Osteocyte (in vitro differentiated cells): ENCODE results near the gene DDA1. TPM values are rescaled to one million over a fixed set of nuclear protein-coding genes. Genes with fewer than 3 reads are reported as not detected.

Experiments
- DNase-seq: peaks from one replicate; pipeline ENCODE4 v3.0.0; 2021; ENCODE audit warnings: mixed read lengths; ENCODE audit not compliant: unreplicated experiment; ENCODE audit errors: extremely low spot score
- H3K27ac Mint-ChIP-seq: one replicate; pipeline ENCODE4 v1.8.0; 2021; ENCODE audit warnings: mild to moderate bottlenecking, mixed read lengths; ENCODE audit not compliant: unreplicated experiment
- H3K27me3 Mint-ChIP-seq: one replicate; pipeline ENCODE4 v1.8.0; 2021; ENCODE audit warnings: mixed read lengths; ENCODE audit not compliant: unreplicated experiment
- H3K36me3 Mint-ChIP-seq: one replicate; pipeline ENCODE4 v1.8.0; 2021; ENCODE audit warnings: mixed read lengths; ENCODE audit not compliant: unreplicated experiment
- H3K4me1 Mint-ChIP-seq: one replicate; pipeline ENCODE4 v1.8.0; 2021; ENCODE audit warnings: mixed read lengths; ENCODE audit not compliant: unreplicated experiment
- H3K4me3 Mint-ChIP-seq: one replicate; pipeline ENCODE4 v1.8.0; 2021; ENCODE audit warnings: mild to moderate bottlenecking, moderate library complexity, mixed read lengths; ENCODE audit not compliant: unreplicated experiment
- H3K9me3 Mint-ChIP-seq: one replicate; pipeline ENCODE4 v1.8.0; 2021; ENCODE audit warnings: mixed read lengths; ENCODE audit not compliant: unreplicated experiment
- CTCF ChIP-seq: fragments of 200-600 bp; sonication (generic); IDR thresholded peaks from 2 replicates; pipeline ENCODE4 v1.5.0; 2021; ENCODE audit warnings: antibody characterized with exemption, mild to moderate bottlenecking, moderate library complexity
- total RNA-seq: library from RNA; stranded (reverse); gene quantifications from 2 replicates; pipeline ENCODE4 v1.2.1, GENCODE V29; 2021

Gene DDA1
- total RNA-seq, 1 donor from 2014 or later: 50.0 TPM

GRCh38 chr19:17332360-17332676 lies 23.0 kb downstream of the DDA1 start:
- Mint-ChIP-seq H3K4me1 (peaks cover 17% of the 10 kb centered on the region), H3K27ac (no peak overlapping the region), H3K36me3 (no peaks in the 10 kb centered on the region), H3K4me3 (no peak overlapping the region), H3K9me3 (no peaks in the 10 kb centered on the region), H3K27me3 (no peaks in the 10 kb centered on the region)
- no peak for TF ChIP-seq CTCF
- DNase-seq: no peak

GRCh38 chr19:17332677-17333581 lies 23.6 kb downstream of the DDA1 start:
- no peak for DNase-seq
- Mint-ChIP-seq H3K4me3 (peak overlapping the region; percentile 40), H3K27ac (no peak overlapping the region), H3K36me3 (no peaks in the 10 kb centered on the region), H3K9me3 (no peaks in the 10 kb centered on the region), H3K27me3 (no peaks in the 10 kb centered on the region), H3K4me1 (peaks cover 19% of the 10 kb centered on the region)
- no peak for TF ChIP-seq CTCF

- Mint-ChIP-seq H3K4me1 (peaks cover 23% of the 10 kb centered on the region), H3K4me3 (peak overlapping the region; percentile 86), H3K9me3 (no peaks in the 10 kb centered on the region), H3K36me3 (no peaks in the 10 kb centered on the region), H3K27ac (peak overlapping the region; percentile 68), H3K27me3 (no peaks in the 10 kb centered on the region)
- TF ChIP-seq CTCF: no peak
- no peak for DNase-seq
Measured at GRCh38 chr19:17333611-17334413, 24.4 kb downstream of the DDA1 start.

GRCh38 chr19:17334414-17335409 lies 25.3 kb downstream of the DDA1 start, which contains the start of gene ANO8:
TSS of gene ANO8 (minus strand) at chr19:17334855. CDS start at chr19:17334670, 185 bp downstream.
- no peaks in the 10 kb centered on the region for H3K9me3 Mint-ChIP-seq
- peak; percentile 96 for DNase-seq
- H3K4me1 Mint-ChIP-seq: peaks cover 23% of the 10 kb centered on the region
- H3K27me3 Mint-ChIP-seq: no peaks in the 10 kb centered on the region
- peak within 1 kb of the TSS; percentile 86 for H3K4me3 Mint-ChIP-seq
- H3K27ac Mint-ChIP-seq: peak within 1 kb of the TSS; percentile 68
- TF ChIP-seq CTCF: no peak
- no peaks in the 10 kb centered on the region for H3K36me3 Mint-ChIP-seq
